ENCODE data around the gene RFC2. TPM values are rescaled to one million over a fixed set of nuclear protein-coding genes. Genes with fewer than 3 reads are reported as not detected.
"Not testable (repeated sequence)": the region's sequence is repeated elsewhere in the genome, so short reads cannot be mapped to it uniquely, and the experiment has no call there.

The RFC2 gene
- total RNA-seq, 1 donor from 2014 or later, result 12.4 TPM

- H3K27me3 ChIP-seq (ENCODE audit: control insufficient read depth, insufficient read depth, low read length), result no peaks in the 10 kb centered on the region
- no peak overlapping the region for H3K4me3 ChIP-seq (ENCODE audit: low read depth, low read length)
- no peaks in the 10 kb centered on the region for H3K36me3 ChIP-seq (ENCODE audit: control insufficient read depth, insufficient read depth, low read length)
- DNase-seq (ENCODE audit: low read depth) (no peak), FAIRE-seq (no peak)
- no peak for TF ChIP-seq CTCF (IDR thresholded peaks at IDR 0.05; ENCODE audit: insufficient read depth, low read length, severe bottlenecking)
Observed at GRCh38 chr7:74203956-74204618, 50.1 kb downstream of the RFC2 start.

DNA sequence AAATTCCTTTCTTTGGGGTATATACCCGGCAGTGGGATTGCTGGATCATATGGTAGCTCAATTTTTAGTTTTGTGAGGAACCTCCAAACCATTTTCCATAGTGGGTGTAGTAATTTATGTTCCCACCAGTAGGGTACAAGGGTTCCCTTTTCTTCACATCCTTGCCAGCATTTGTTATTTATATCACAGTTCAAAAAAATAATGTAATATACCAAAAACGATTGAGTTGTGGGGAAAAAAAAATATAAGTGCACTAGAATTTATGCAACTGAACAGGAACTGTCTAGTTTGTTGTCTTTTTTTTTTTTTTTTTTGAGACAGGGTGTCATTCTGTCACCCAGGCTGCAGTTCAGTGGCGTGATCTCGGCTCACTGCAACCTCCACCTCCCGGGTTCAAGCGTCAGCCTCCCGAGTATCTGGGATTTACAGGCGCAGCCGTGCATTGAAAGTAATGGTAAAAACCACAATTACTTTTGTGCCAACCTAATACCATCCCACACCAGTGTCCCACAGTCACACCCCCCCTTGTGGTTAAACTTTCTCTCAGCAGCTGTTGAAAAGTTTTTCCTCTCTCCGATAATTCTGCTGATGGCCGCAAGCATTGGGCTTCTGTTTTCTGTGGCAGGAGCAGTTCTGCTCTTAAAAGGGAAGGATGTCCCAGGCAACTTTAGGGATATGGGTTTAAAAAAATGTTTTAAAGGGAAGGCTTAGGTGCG, 51.2 kb downstream of the RFC2 start:
- Histone ChIP-seq H3K27me3 (ENCODE audit: control insufficient read depth, insufficient read depth, low read length) (no peaks in the 10 kb centered on the region), H3K36me3 (ENCODE audit: control insufficient read depth, insufficient read depth, low read length) (no peaks in the 10 kb centered on the region), H3K4me3 (ENCODE audit: low read depth, low read length) (no peak overlapping the region)
- no peak for FAIRE-seq
- peak; percentile 45 for DNase-seq (ENCODE audit: low read depth)
- peak; percentile 54 for TF ChIP-seq CTCF (IDR thresholded peaks at IDR 0.05; ENCODE audit: insufficient read depth, low read length, severe bottlenecking)

DNA sequence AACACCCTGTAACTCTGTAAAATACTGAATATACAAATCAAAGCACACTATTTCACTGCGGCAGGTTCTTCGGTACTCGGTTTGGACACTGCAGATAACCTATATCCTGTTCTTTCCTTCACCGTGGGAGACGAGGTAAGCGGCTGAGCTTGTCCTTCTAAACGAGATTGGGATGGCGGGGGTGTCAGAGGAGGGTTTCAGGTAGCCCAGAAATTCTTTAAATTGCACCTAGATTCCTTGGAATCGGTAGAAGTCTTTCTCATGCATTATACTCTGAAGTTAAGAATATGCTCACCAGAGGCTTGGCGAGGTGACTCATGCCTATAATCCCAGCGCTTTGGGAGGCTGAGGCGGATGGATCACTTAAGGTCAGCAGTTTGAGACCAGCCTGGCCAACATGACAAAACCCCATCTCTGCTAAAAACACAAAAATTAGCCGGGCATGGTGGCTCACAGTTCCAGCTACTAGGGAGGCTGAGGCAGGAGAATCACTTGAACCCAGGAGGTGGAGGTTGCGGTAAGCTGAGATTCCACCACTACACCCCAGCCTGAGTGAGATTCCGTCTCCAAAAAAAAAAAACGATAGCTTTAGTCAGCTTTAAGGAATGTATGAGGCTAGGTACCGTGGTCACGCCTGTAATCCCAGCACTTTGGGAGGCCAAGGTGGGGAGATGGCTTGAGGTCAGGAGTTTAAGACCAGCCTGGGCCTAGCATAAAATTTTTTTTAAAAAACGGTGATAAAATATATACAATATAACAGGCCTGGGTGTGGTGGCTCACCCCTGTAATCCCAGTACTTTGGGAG, 54.4 kb downstream of the RFC2 start:
- Histone ChIP-seq H3K36me3 (ENCODE audit: control insufficient read depth, insufficient read depth, low read length) (peaks cover 7% of the 10 kb centered on the region), H3K4me3 (ENCODE audit: low read depth, low read length) (no peak overlapping the region), H3K27me3 (ENCODE audit: control insufficient read depth, insufficient read depth, low read length) (no peaks in the 10 kb centered on the region)
- no peak for TF ChIP-seq CTCF (IDR thresholded peaks at IDR 0.05; ENCODE audit: insufficient read depth, low read length, severe bottlenecking)
- DNase-seq (ENCODE audit: low read depth) (no peak), FAIRE-seq (no peak)

DNA sequence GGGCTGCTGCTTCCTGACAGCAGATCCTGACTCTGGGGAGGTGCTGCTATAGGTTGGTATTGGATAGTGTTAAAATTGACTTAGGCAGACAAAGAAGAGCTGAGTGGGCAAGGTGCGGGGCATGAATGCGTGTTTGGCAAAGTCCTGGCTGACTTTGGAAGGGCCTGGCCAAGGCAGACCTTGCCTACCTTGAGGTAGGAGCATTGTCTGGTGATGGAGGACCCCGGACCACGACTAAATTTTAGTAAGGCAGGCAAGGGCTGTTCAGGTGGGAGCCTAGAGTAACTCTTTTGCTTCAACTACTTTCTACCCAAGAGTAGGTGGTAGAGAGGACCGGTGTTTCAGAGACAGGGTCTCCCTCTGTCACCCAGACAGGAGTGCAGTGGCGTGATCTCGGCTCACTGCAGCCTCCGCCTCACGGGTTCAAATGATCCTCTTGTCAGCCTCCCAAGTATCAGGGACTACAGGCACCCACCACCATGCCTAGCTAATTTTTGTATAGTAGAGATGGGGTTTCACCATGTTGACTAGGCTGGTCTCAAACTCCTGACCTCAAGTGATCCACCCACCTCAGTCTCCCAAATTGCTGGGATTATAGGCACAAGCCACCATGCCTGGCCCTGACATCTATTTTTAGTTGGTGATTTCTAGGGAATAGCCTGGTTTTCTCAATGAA, 56.6 kb downstream of the RFC2 start:
- DNase-seq (ENCODE audit: low read depth) (no peak), FAIRE-seq (no peak)
- no peak for TF ChIP-seq CTCF (IDR thresholded peaks at IDR 0.05; ENCODE audit: insufficient read depth, low read length, severe bottlenecking)
- Histone ChIP-seq H3K4me3 (ENCODE audit: low read depth, low read length) (no peak overlapping the region), H3K27me3 (ENCODE audit: control insufficient read depth, insufficient read depth, low read length) (no peaks in the 10 kb centered on the region), H3K36me3 (ENCODE audit: control insufficient read depth, insufficient read depth, low read length) (peaks cover 19% of the 10 kb centered on the region)

DNA sequence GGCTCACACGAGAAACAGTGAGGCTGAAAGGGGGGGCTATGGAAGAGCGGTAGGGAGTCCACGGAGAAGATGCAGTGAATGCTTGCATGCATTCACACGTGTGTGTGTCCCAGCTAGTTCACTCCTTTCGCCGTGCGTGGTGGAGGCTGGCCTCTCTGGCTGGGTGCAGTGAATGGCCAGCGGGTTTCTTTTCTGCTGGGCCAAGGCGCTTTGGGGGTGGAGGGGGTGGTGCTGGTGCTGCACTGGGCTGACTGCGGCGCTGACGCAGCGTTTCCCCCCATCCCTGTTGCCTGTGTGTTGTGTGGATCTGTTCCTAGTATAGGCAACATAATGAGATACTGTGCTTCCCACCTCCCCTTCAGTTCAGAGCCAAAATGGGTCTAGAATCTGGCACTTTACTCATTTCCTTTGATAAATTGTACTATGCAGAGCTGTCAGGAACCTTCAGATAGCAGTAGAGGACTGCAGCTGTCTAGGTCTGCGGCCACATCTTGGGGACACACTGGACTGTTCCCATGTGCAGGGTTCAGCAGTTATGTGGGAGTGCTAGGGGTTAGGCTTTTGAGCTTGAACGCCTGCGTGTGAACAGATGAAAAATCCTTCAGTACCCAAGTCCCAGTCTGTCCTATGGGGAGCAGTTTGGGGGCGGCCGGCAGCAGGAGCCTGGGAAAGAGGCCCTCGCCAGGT, 58.1 kb downstream of the RFC2 start:
- H3K36me3 ChIP-seq (ENCODE audit: control insufficient read depth, insufficient read depth, low read length), result peaks cover 21% of the 10 kb centered on the region
- DNase-seq (ENCODE audit: low read depth); FAIRE-seq; H3K27me3 ChIP-seq (ENCODE audit: control insufficient read depth, insufficient read depth, low read length); H3K4me3 ChIP-seq (ENCODE audit: low read depth, low read length): not testable (repeated sequence)

DNA sequence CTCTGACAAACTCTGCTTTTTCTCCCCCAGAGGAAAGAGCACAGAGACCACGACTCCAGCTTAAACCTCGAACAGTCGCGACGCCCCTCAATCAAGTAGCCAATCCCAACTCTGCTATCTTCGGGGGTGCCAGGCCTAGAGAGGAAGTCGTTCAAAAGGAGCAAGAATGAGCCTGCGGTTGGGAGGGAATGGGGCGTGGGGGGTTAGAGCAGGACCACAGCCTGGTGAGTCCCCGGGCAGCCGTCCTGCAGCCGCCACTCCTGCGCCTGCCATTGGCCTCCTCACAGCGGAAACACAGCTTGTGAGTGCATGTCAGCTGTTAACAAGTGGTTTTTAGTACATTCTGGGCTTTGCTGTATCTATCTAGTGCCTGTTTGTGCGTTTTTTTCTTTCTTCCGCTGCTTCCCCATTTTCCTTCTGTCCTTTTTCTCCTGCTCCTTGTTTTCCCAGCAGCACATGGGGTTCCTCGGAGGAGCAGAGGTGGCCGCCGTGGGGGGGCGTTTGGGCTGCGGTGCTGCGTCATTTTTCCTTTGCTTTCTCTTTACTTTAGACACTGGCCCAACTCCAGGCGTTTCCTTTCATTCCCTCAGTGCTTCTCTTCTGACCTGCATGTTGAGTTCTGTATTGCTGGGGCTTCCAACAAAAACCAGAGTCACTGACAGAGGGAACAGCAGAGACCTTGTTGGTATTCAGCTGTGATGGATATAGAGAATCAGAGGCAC, 58.9 kb downstream of the RFC2 start:
- not testable (repeated sequence) for DNase-seq (ENCODE audit: low read depth); FAIRE-seq; H3K4me3 ChIP-seq (ENCODE audit: low read depth, low read length); H3K27me3 ChIP-seq (ENCODE audit: control insufficient read depth, insufficient read depth, low read length)
- peaks cover 28% of the 10 kb centered on the region for H3K36me3 ChIP-seq (ENCODE audit: control insufficient read depth, insufficient read depth, low read length)
